Measurements from ENCODE around the gene RGS10.
"Not testable (repeated sequence)": the region's sequence is repeated elsewhere in the genome, so short reads cannot be mapped to it uniquely, and the experiment has no call there.

RGS10 gene

GRCh38 chr10:119542357-119542987, at the start of gene RGS10:
Gene RGS10 (minus strand): TSS chr10:119542719. CDS start chr10:119542638, 81 bp downstream.
- DNase-seq, result peak; percentile 27

- no peak for DNase-seq
Observed at GRCh38 chr10:119588071-119588470, 45.6 kb upstream of the RGS10 start.

- no peak for DNase-seq
Observed at GRCh38 chr10:119578355-119578754, 35.8 kb upstream of the RGS10 start.

GRCh38 chr10:119575991-119576390, 33.5 kb upstream of the RGS10 start:
- no peak for DNase-seq

- no peak for DNase-seq
Observed at GRCh38 chr10:119575506-119575905, 33.0 kb upstream of the RGS10 start.

- DNase-seq, result no peak
Observed at GRCh38 chr10:119567978-119568377, 25.5 kb upstream of the RGS10 start.

GRCh38 chr10:119562097-119562496, 19.6 kb upstream of the RGS10 start:
- no peak for DNase-seq

GRCh38 chr10:119559511-119559910, 17.0 kb upstream of the RGS10 start:
- not testable (repeated sequence) for DNase-seq

GRCh38 chr10:119556081-119556480, 13.6 kb upstream of the RGS10 start:
- DNase-seq, result not testable (repeated sequence)

GRCh38 chr10:119555178-119555784, 12.8 kb upstream of the RGS10 start:
- DNase-seq, result no peak

GRCh38 chr10:119550827-119551226, 8.3 kb upstream of the RGS10 start:
- no peak for DNase-seq

GRCh38 chr10:119549247-119549999, 6.9 kb upstream of the RGS10 start:
- DNase-seq, result no peak

GRCh38 chr10:119546009-119546408, 3.5 kb upstream of the RGS10 start:
- DNase-seq, result no peak

GRCh38 chr10:119545310-119545709, 2.8 kb upstream of the RGS10 start:
- DNase-seq, result no peak

- peak; percentile 66 for DNase-seq
Observed at GRCh38 chr10:119543814-119544642, 1.5 kb upstream of the RGS10 start.

- peak; percentile 33 for DNase-seq
Observed at GRCh38 chr10:119542988-119543813, 682 bp upstream of the RGS10 start.

GRCh38 chr10:119541459-119542356, 811 bp downstream of the RGS10 start:
- no peak for DNase-seq

- DNase-seq, result no peak
Observed at GRCh38 chr10:119541046-119541445, 1.5 kb downstream of the RGS10 start.

GRCh38 chr10:119540038-119540437, 2.5 kb downstream of the RGS10 start:
- DNase-seq, result no peak

GRCh38 chr10:119539359-119539825, 3.1 kb downstream of the RGS10 start:
- no peak for DNase-seq
